Measurements from ENCODE around the gene ATP7B. TPM values are rescaled to one million over a fixed set of nuclear protein-coding genes. Genes with fewer than 3 reads are reported as not detected.

The ATP7B gene
- polyA plus RNA-seq, 3 donors: 0.39 to 0.44 TPM; not detected in 1

GRCh38 chr13:51934461-51935087 lies 76.7 kb downstream of the ATP7B start:
- Mint-ChIP-seq H3K4me1 (no peaks in the 10 kb centered on the region), H3K27me3 (ENCODE audit: low read depth in 3 of 3) (peaks cover 0 to 6% (median 3%) of the 10 kb centered on the region in 3 donors), H3K4me3 (no peak overlapping the region), H3K9me3 (no peaks in the 10 kb centered on the region), H3K36me3 (no peaks in the 10 kb centered on the region), H3K27ac (no peak overlapping the region)
- Histone ChIP-seq H3K36me3 (replicated peaks in 1 of 2; ENCODE audit: control insufficient read depth in 1 of 2, insufficient read depth in 2 of 2, low read length in 2 of 2) (no peaks in the 10 kb centered on the region), H3K9me3 (replicated peaks in 1 of 2; ENCODE audit: control insufficient read depth in 1 of 2, insufficient read depth in 1 of 2, low read length in 2 of 2) (no peaks in the 10 kb centered on the region), H3K27ac (ENCODE audit: low read depth in 1 of 2, low read length in 2 of 2) (no peak overlapping the region), H3K27me3 (ENCODE audit: control insufficient read depth in 2 of 2, insufficient read depth in 2 of 2, low read length in 2 of 2) (no peaks in the 10 kb centered on the region), H4K20me1 (ENCODE audit: insufficient read depth, low read length) (no peaks in the 10 kb centered on the region), H3K79me2 (ENCODE audit: insufficient read depth, low read length) (no peaks in the 10 kb centered on the region), H3K4me3 (replicated peaks in 1 of 3; ENCODE audit: low read depth in 2 of 3, low read length in 3 of 3) (no peak overlapping the region), H3K9ac (ENCODE audit: insufficient read depth, low read length, poor library complexity, severe bottlenecking) (no peak overlapping the region), H2AFZ (ENCODE audit: insufficient read depth, low read depth, low read length, poor library complexity, severe bottlenecking) (no peak overlapping the region), H3K4me1 (ENCODE audit: control insufficient read depth in 1 of 2, insufficient read depth in 2 of 2, low read length in 2 of 2) (no peaks in the 10 kb centered on the region), H3K4me2 (replicated peaks; ENCODE audit: extremely low read depth, low read length, poor library complexity, severe bottlenecking) (no peak overlapping the region)
- 93% methylated on average over 19 of the region's 19 CpGs for WGBS (ENCODE audit: insufficient coverage)
- no peak for TF ChIP-seq CTCF (IDR thresholded peaks at IDR 0.05)
- no peak for DNase-seq
- intact Hi-C loops (cut with micrococcal nuclease): no loop called here

- Histone ChIP-seq H3K9me3 (replicated peaks in 1 of 2; ENCODE audit: control insufficient read depth in 1 of 2, insufficient read depth in 1 of 2, low read length in 2 of 2) (no peaks in the 10 kb centered on the region), H3K4me3 (replicated peaks in 1 of 3; ENCODE audit: low read depth in 2 of 3, low read length in 3 of 3) (no peak overlapping the region), H2AFZ (ENCODE audit: insufficient read depth, low read depth, low read length, poor library complexity, severe bottlenecking) (no peak overlapping the region), H4K20me1 (ENCODE audit: insufficient read depth, low read length) (no peaks in the 10 kb centered on the region), H3K9ac (ENCODE audit: insufficient read depth, low read length, poor library complexity, severe bottlenecking) (no peak overlapping the region), H3K79me2 (ENCODE audit: insufficient read depth, low read length) (no peaks in the 10 kb centered on the region), H3K27ac (ENCODE audit: low read depth in 1 of 2, low read length in 2 of 2) (no peak overlapping the region), H3K36me3 (replicated peaks in 1 of 2; ENCODE audit: control insufficient read depth in 1 of 2, insufficient read depth in 2 of 2, low read length in 2 of 2) (no peaks in the 10 kb centered on the region), H3K27me3 (ENCODE audit: control insufficient read depth in 2 of 2, insufficient read depth in 2 of 2, low read length in 2 of 2) (no peaks in the 10 kb centered on the region), H3K4me2 (replicated peaks; ENCODE audit: extremely low read depth, low read length, poor library complexity, severe bottlenecking) (no peak overlapping the region), H3K4me1 (ENCODE audit: control insufficient read depth in 1 of 2, insufficient read depth in 2 of 2, low read length in 2 of 2) (no peaks in the 10 kb centered on the region)
- H3K9me3 Mint-ChIP-seq: no peaks in the 10 kb centered on the region
- TF ChIP-seq CTCF (IDR thresholded peaks at IDR 0.05): no peak
- DNase-seq: no peak
- H3K4me3 Mint-ChIP-seq: no peak overlapping the region
- no peaks in the 10 kb centered on the region for H3K36me3 Mint-ChIP-seq
- intact Hi-C loops (cut with micrococcal nuclease): no loop called here
- H3K27ac Mint-ChIP-seq: no peak overlapping the region
- 86% methylated on average over 8 of the region's 14 CpGs for WGBS (ENCODE audit: insufficient coverage)
- H3K27me3 Mint-ChIP-seq (ENCODE audit: low read depth in 3 of 3): peaks cover 2 to 6% (median 3%) of the 10 kb centered on the region in 3 donors
- H3K4me1 Mint-ChIP-seq: no peaks in the 10 kb centered on the region
Measured at GRCh38 chr13:51933466-51934058, 77.7 kb downstream of the ATP7B start.
